ENCODE results near the gene NFYC.

NFYC gene

GRCh38 chr1:40691538-40692428, at the start of gene NFYC:
NFYC (plus strand) TSS chr1:40691704; CDS start chr1:40738844, 47,140 bp downstream.
- peaks cover 0 to 8% of the 10 kb centered on the region in 2 donors for H3K36me3 ChIP-seq (ENCODE audit: control insufficient read depth in 1 of 2, insufficient read depth in 2 of 2, low read length in 2 of 2)
- H3K27ac ChIP-seq (ENCODE audit: low read depth, low read length) = peak within 1 kb of the TSS; percentile 98
- H3K4me3 ChIP-seq (ENCODE audit: low read depth in 1 of 2, low read length in 2 of 2) = peak within 1 kb of the TSS; percentile 88 to 92
- no peaks in the 10 kb centered on the region for H3K27me3 ChIP-seq (ENCODE audit: control insufficient read depth in 1 of 2, insufficient read depth in 2 of 2, low read length in 2 of 2)
- H3K9me3 ChIP-seq (ENCODE audit: control insufficient read depth in 1 of 2, low read length in 2 of 2) = no peaks in the 10 kb centered on the region
- H3K9ac ChIP-seq (ENCODE audit: low read depth in 1 of 2, low read length in 2 of 2) = peak within 1 kb of the TSS; percentile 91 to 94
- H3K4me1 ChIP-seq (ENCODE audit: control insufficient read depth in 1 of 2, insufficient read depth in 2 of 2, low read length in 2 of 2) = peaks cover 26 to 43% of the 10 kb centered on the region in 2 donors

GRCh38 chr1:40645118-40645680, 46.3 kb upstream of the NFYC start:
- Histone ChIP-seq H3K36me3 (ENCODE audit: control insufficient read depth in 1 of 2, insufficient read depth in 2 of 2, low read length in 2 of 2) (no peaks in the 10 kb centered on the region), H3K27me3 (ENCODE audit: control insufficient read depth in 1 of 2, insufficient read depth in 2 of 2, low read length in 2 of 2) (no peaks in the 10 kb centered on the region), H3K27ac (ENCODE audit: low read depth, low read length) (no peak overlapping the region), H3K4me1 (ENCODE audit: control insufficient read depth in 1 of 2, insufficient read depth in 2 of 2, low read length in 2 of 2) (no peaks in the 10 kb centered on the region), H3K9me3 (ENCODE audit: control insufficient read depth in 1 of 2, low read length in 2 of 2) (no peaks in the 10 kb centered on the region), H3K4me3 (ENCODE audit: low read depth in 1 of 2, low read length in 2 of 2) (no peak overlapping the region), H3K9ac (ENCODE audit: low read depth in 1 of 2, low read length in 2 of 2) (no peak overlapping the region)

- H3K4me1 ChIP-seq (ENCODE audit: control insufficient read depth in 1 of 2, insufficient read depth in 2 of 2, low read length in 2 of 2) = no peaks in the 10 kb centered on the region
- no peak overlapping the region for H3K27ac ChIP-seq (ENCODE audit: low read depth, low read length)
- no peak overlapping the region for H3K9ac ChIP-seq (ENCODE audit: low read depth in 1 of 2, low read length in 2 of 2)
- no peaks in the 10 kb centered on the region for H3K36me3 ChIP-seq (ENCODE audit: control insufficient read depth in 1 of 2, insufficient read depth in 2 of 2, low read length in 2 of 2)
- no peak overlapping the region for H3K4me3 ChIP-seq (ENCODE audit: low read depth in 1 of 2, low read length in 2 of 2)
- no peaks in the 10 kb centered on the region for H3K27me3 ChIP-seq (ENCODE audit: control insufficient read depth in 1 of 2, insufficient read depth in 2 of 2, low read length in 2 of 2)
- H3K9me3 ChIP-seq (ENCODE audit: control insufficient read depth in 1 of 2, low read length in 2 of 2) = no peaks in the 10 kb centered on the region
These were observed 45.2 kb upstream of the NFYC start for GRCh38 chr1:40646315-40646714.

GRCh38 chr1:40648200-40648599, 43.3 kb upstream of the NFYC start:
- Histone ChIP-seq H3K27ac (ENCODE audit: low read depth, low read length) (no peak overlapping the region), H3K27me3 (ENCODE audit: control insufficient read depth in 1 of 2, insufficient read depth in 2 of 2, low read length in 2 of 2) (no peaks in the 10 kb centered on the region)

GRCh38 chr1:40648928-40649591, 42.4 kb upstream of the NFYC start:
- Histone ChIP-seq H3K36me3 (ENCODE audit: control insufficient read depth in 1 of 2, insufficient read depth in 2 of 2, low read length in 2 of 2) (no peaks in the 10 kb centered on the region), H3K4me1 (ENCODE audit: control insufficient read depth in 1 of 2, insufficient read depth in 2 of 2, low read length in 2 of 2) (no peaks in the 10 kb centered on the region), H3K9me3 (ENCODE audit: control insufficient read depth in 1 of 2, low read length in 2 of 2) (no peaks in the 10 kb centered on the region), H3K27me3 (ENCODE audit: control insufficient read depth in 1 of 2, insufficient read depth in 2 of 2, low read length in 2 of 2) (no peaks in the 10 kb centered on the region), H3K4me3 (ENCODE audit: low read depth in 1 of 2, low read length in 2 of 2) (no peak overlapping the region), H3K9ac (ENCODE audit: low read depth in 1 of 2, low read length in 2 of 2) (no peak overlapping the region), H3K27ac (ENCODE audit: low read depth, low read length) (no peak overlapping the region)

More at GRCh38 chr1:40648200-40648599, 43.3 kb upstream of the NFYC start:
- Histone ChIP-seq H3K4me1 (ENCODE audit: control insufficient read depth in 1 of 2, insufficient read depth in 2 of 2, low read length in 2 of 2) (no peaks in the 10 kb centered on the region), H3K36me3 (ENCODE audit: control insufficient read depth in 1 of 2, insufficient read depth in 2 of 2, low read length in 2 of 2) (no peaks in the 10 kb centered on the region), H3K9ac (ENCODE audit: low read depth in 1 of 2, low read length in 2 of 2) (no peak overlapping the region), H3K9me3 (ENCODE audit: control insufficient read depth in 1 of 2, low read length in 2 of 2) (no peaks in the 10 kb centered on the region), H3K4me3 (ENCODE audit: low read depth in 1 of 2, low read length in 2 of 2) (no peak overlapping the region)

GRCh38 chr1:40649592-40649930, 41.9 kb upstream of the NFYC start:
- no peaks in the 10 kb centered on the region for H3K9me3 ChIP-seq (ENCODE audit: control insufficient read depth in 1 of 2, low read length in 2 of 2)
- no peaks in the 10 kb centered on the region for H3K36me3 ChIP-seq (ENCODE audit: control insufficient read depth in 1 of 2, insufficient read depth in 2 of 2, low read length in 2 of 2)
- no peak overlapping the region for H3K27ac ChIP-seq (ENCODE audit: low read depth, low read length)
- H3K4me1 ChIP-seq (ENCODE audit: control insufficient read depth in 1 of 2, insufficient read depth in 2 of 2, low read length in 2 of 2) = no peaks in the 10 kb centered on the region
- no peaks in the 10 kb centered on the region for H3K27me3 ChIP-seq (ENCODE audit: control insufficient read depth in 1 of 2, insufficient read depth in 2 of 2, low read length in 2 of 2)
- H3K9ac ChIP-seq (ENCODE audit: low read depth in 1 of 2, low read length in 2 of 2) = no peak overlapping the region
- H3K4me3 ChIP-seq (ENCODE audit: low read depth in 1 of 2, low read length in 2 of 2) = no peak overlapping the region

- Histone ChIP-seq H3K36me3 (ENCODE audit: control insufficient read depth in 1 of 2, insufficient read depth in 2 of 2, low read length in 2 of 2) (no peaks in the 10 kb centered on the region), H3K27me3 (ENCODE audit: control insufficient read depth in 1 of 2, insufficient read depth in 2 of 2, low read length in 2 of 2) (no peaks in the 10 kb centered on the region), H3K4me1 (ENCODE audit: control insufficient read depth in 1 of 2, insufficient read depth in 2 of 2, low read length in 2 of 2) (no peaks in the 10 kb centered on the region), H3K9ac (ENCODE audit: low read depth in 1 of 2, low read length in 2 of 2) (no peak overlapping the region), H3K27ac (ENCODE audit: low read depth, low read length) (no peak overlapping the region), H3K9me3 (ENCODE audit: control insufficient read depth in 1 of 2, low read length in 2 of 2) (no peaks in the 10 kb centered on the region), H3K4me3 (ENCODE audit: low read depth in 1 of 2, low read length in 2 of 2) (no peak overlapping the region)
These were observed 41.4 kb upstream of the NFYC start for GRCh38 chr1:40650075-40650474.

- H3K9me3 ChIP-seq (ENCODE audit: control insufficient read depth in 1 of 2, low read length in 2 of 2) = no peaks in the 10 kb centered on the region
- no peak overlapping the region for H3K27ac ChIP-seq (ENCODE audit: low read depth, low read length)
- H3K4me1 ChIP-seq (ENCODE audit: control insufficient read depth in 1 of 2, insufficient read depth in 2 of 2, low read length in 2 of 2) = no peaks in the 10 kb centered on the region
- H3K36me3 ChIP-seq (ENCODE audit: control insufficient read depth in 1 of 2, insufficient read depth in 2 of 2, low read length in 2 of 2) = no peaks in the 10 kb centered on the region
- no peak overlapping the region for H3K9ac ChIP-seq (ENCODE audit: low read depth in 1 of 2, low read length in 2 of 2)
- H3K4me3 ChIP-seq (ENCODE audit: low read depth in 1 of 2, low read length in 2 of 2) = no peak overlapping the region
- no peaks in the 10 kb centered on the region for H3K27me3 ChIP-seq (ENCODE audit: control insufficient read depth in 1 of 2, insufficient read depth in 2 of 2, low read length in 2 of 2)
These were observed 40.2 kb upstream of the NFYC start for GRCh38 chr1:40651138-40651857.

- Histone ChIP-seq H3K4me1 (ENCODE audit: control insufficient read depth in 1 of 2, insufficient read depth in 2 of 2, low read length in 2 of 2) (no peaks in the 10 kb centered on the region), H3K9me3 (ENCODE audit: control insufficient read depth in 1 of 2, low read length in 2 of 2) (no peaks in the 10 kb centered on the region), H3K9ac (ENCODE audit: low read depth in 1 of 2, low read length in 2 of 2) (no peak overlapping the region), H3K4me3 (ENCODE audit: low read depth in 1 of 2, low read length in 2 of 2) (no peak overlapping the region), H3K27ac (ENCODE audit: low read depth, low read length) (no peak overlapping the region), H3K36me3 (ENCODE audit: control insufficient read depth in 1 of 2, insufficient read depth in 2 of 2, low read length in 2 of 2) (no peaks in the 10 kb centered on the region), H3K27me3 (ENCODE audit: control insufficient read depth in 1 of 2, insufficient read depth in 2 of 2, low read length in 2 of 2) (no peaks in the 10 kb centered on the region)
These were observed 39.0 kb upstream of the NFYC start for GRCh38 chr1:40652468-40652867.

- Histone ChIP-seq H3K4me3 (ENCODE audit: low read depth in 1 of 2, low read length in 2 of 2) (no peak overlapping the region), H3K36me3 (ENCODE audit: control insufficient read depth in 1 of 2, insufficient read depth in 2 of 2, low read length in 2 of 2) (no peaks in the 10 kb centered on the region), H3K27me3 (ENCODE audit: control insufficient read depth in 1 of 2, insufficient read depth in 2 of 2, low read length in 2 of 2) (no peaks in the 10 kb centered on the region), H3K4me1 (ENCODE audit: control insufficient read depth in 1 of 2, insufficient read depth in 2 of 2, low read length in 2 of 2) (no peaks in the 10 kb centered on the region), H3K9me3 (ENCODE audit: control insufficient read depth in 1 of 2, low read length in 2 of 2) (no peaks in the 10 kb centered on the region), H3K27ac (ENCODE audit: low read depth, low read length) (no peak overlapping the region), H3K9ac (ENCODE audit: low read depth in 1 of 2, low read length in 2 of 2) (no peak overlapping the region)
These were observed 38.5 kb upstream of the NFYC start for GRCh38 chr1:40652979-40653378.
